ENCODE measurements around the gene PALB2. TPM values are rescaled to one million over a fixed set of nuclear protein-coding genes. Genes with fewer than 3 reads are reported as not detected.
A peak's percentile ranks its signal among the peaks of the same experiment; 100 is the strongest.

PALB2 gene
- total RNA-seq (10 to 100 TPM in 6 of 7 donors, 1 to 10 TPM in 1; 9.6 to 22.0 (median 13.7) TPM), polyA plus RNA-seq (10 to 100 TPM in 2 of 3 donors, 1 to 10 TPM in 1; 9.3 to 13.3 (median 10.1) TPM)
- long read RNA-seq, donor 1, result 0 reads
- long read RNA-seq, donor 2, result 0 reads

GRCh38 chr16:23640931-23641765 lies at the start of gene PALB2, which contains the start of gene DCTN5:
PALB2 (minus strand) TSS chr16:23641310; CDS start chr16:23641157, 153 bp downstream.
DCTN5 (plus strand) TSS chr16:23641466; CDS start chr16:23641543, 77 bp downstream.
- no peaks in the 10 kb centered on the region for H3K9me3 ChIP-seq
- DNase-seq, result peak; percentile 97
- WGBS, 5 donors, result 0 to 4% (median 0%) methylated on average over 54 to 64 of the region's 64 CpGs
- intact Hi-C loops (cut with DNase I; ENCODE audit: low total_unique reads), result no loop called here
- peak in 3 of 11 experiments; percentile 12 to 24 (median 20) for TF ChIP-seq CTCF (IDR thresholded peaks at IDR 0.05 in 8 of 11, conservative IDR thresholded peaks at IDR 0.05 in 3 of 11)
- peak; percentile 88 to 92 (median 89) for TF ChIP-seq POLR2AphosphoS5 (IDR thresholded peaks at IDR 0.05)
- TF ChIP-seq POLR2A (IDR thresholded peaks at IDR 0.05), result no peak
- peak within 1 kb of the TSS; percentile 62 to 92 (median 86) for H3K27ac ChIP-seq
- peaks cover 0 to 61% (median 38%) of the 10 kb centered on the region in 6 donors for H3K36me3 ChIP-seq
- H3K27me3 ChIP-seq (replicated peaks in 1 of 7), result no peaks in the 10 kb centered on the region
- H3K4me1 ChIP-seq, result peaks cover 18 to 62% (median 41%) of the 10 kb centered on the region in 6 donors
- peak within 1 kb of the TSS; percentile 76 to 100 (median 94) for H3K4me3 ChIP-seq

- 95 to 98% (median 97%) methylated on average over 25 to 36 of the region's 36 CpGs for WGBS, 5 donors
- Histone ChIP-seq H3K9me3 (no peaks in the 10 kb centered on the region), H3K36me3 (peaks cover 0 to 80% (median 47%) of the 10 kb centered on the region in 6 donors), H3K4me1 (peaks cover 0 to 4% (median 1%) of the 10 kb centered on the region in 6 donors), H3K27ac (no peak overlapping the region), H3K27me3 (replicated peaks in 1 of 7) (no peaks in the 10 kb centered on the region), H3K4me3 (no peak overlapping the region)
- TF ChIP-seq CTCF (IDR thresholded peaks at IDR 0.05 in 8 of 11, conservative IDR thresholded peaks at IDR 0.05 in 3 of 11), result no peak
- peak in 1 of 3 donors; percentile 22 for TF ChIP-seq POLR2AphosphoS5 (IDR thresholded peaks at IDR 0.05)
- TF ChIP-seq POLR2A (IDR thresholded peaks at IDR 0.05), result no peak
- intact Hi-C loops (cut with DNase I; ENCODE audit: low total_unique reads), result no loop called here
- no peak for DNase-seq
Observed at GRCh38 chr16:23689442-23690187, 48.5 kb upstream of the PALB2 start.

DNA sequence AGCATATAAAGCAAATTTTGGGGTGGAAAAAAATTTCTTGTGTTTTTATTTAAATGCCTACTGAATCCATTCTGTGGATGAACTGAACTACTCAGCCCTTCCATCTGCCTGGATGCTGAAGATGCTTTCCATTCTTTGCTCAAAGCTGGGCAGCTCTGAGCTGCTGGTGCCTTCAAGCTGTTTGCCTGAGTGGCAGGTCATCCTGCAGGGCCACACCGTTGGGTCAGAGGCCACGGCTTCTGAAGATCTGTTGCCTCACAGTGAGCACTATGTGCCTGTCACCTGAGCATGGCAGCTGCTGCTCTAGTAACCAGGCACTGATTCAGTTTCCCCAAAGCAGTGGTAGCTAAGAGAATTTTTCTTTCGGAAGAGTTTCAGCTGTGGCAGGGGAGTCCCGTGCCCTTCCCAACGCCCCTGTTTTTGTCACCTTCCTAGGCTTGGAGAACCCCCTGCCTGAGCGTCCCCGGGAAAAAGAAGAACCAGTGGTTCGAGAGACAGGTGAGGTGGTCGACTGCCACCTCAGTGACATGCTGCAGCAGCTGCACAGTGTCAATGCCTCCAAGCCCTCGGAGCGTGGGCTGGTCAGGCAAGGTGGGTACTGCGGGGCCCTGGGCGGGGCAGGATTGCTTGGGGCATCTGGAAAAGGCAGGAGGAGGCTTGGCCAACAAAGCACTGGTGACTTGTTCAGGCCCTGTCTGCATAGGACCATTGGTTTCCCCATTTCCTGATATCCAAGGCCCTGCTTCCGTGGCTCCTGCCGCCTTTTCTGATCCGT lies 46.1 kb upstream of the PALB2 start:
- Histone ChIP-seq H3K4me3 (no peak overlapping the region), H3K27me3 (replicated peaks in 1 of 7) (no peaks in the 10 kb centered on the region), H3K9me3 (no peaks in the 10 kb centered on the region), H3K36me3 (peaks cover 0 to 100% (median 62%) of the 10 kb centered on the region in 6 donors), H3K4me1 (peaks cover 0 to 2% (median 0%) of the 10 kb centered on the region in 6 donors), H3K27ac (no peak overlapping the region)
- no peak for TF ChIP-seq CTCF (IDR thresholded peaks at IDR 0.05 in 8 of 11, conservative IDR thresholded peaks at IDR 0.05 in 3 of 11)
- TF ChIP-seq POLR2AphosphoS5 (IDR thresholded peaks at IDR 0.05), result no peak
- TF ChIP-seq POLR2A (IDR thresholded peaks at IDR 0.05), result no peak
- DNase-seq, result no peak
- 97 to 98% (median 97%) methylated on average over 16 of the region's 16 CpGs for WGBS, 5 donors
- intact Hi-C loops (cut with DNase I; ENCODE audit: low total_unique reads), result no loop called here
